H1 (cell line): ENCODE data around the gene PTGIR. TPM values are rescaled to one million over a fixed set of nuclear protein-coding genes. Genes with fewer than 3 reads are reported as not detected.

Source experiments
- CTCF ChIA-PET: fragments of 300-600 bp; sonication (Branson Sonifier 250); formaldehyde crosslinking; loops from one replicate; lab custom pipeline; 2021; ENCODE audit not compliant: partially characterized antibody; lab: Charles Lee
- POLR2A ChIA-PET: fragments of 300-600 bp; sonication (Branson Sonifier 250); formaldehyde crosslinking; loops from one replicate; lab custom pipeline; 2021; ENCODE audit warnings: inconsistent platforms; ENCODE audit not compliant: partially characterized antibody; lab: Charles Lee
- DNase-seq, 2 experiments: peaks; one replicate each; pipeline versions ENCODE4 v3.0.0 to v3.0.0-alpha.2; 2010 to 2022; ENCODE audit warnings: low spot score in 2 of 2, low read depth in 1 of 2, mixed read lengths in 1 of 2
- FAIRE-seq: peaks from 2 replicates; lab custom pipeline; 2011; peaks lifted over from hg19 to GRCh38; lab: Jason Lieb, UNC
- H2AFZ ChIP-seq: 2 replicates; pipeline ENCODE4 v1.8.1; 2012; ENCODE audit warnings: low read length, inconsistent platforms
- H2AK5ac ChIP-seq: 2 replicates; pipeline ENCODE4 v1.6.1; 2013; ENCODE audit warnings: low read depth, low read length
- H2BK120ac ChIP-seq: replicated peaks from 2 replicates; pipeline ENCODE3; 2013; ENCODE audit warnings: low read depth, low read length, inconsistent platforms
- H2BK12ac ChIP-seq: 2 replicates; pipeline ENCODE4 v1.6.1; 2013; ENCODE audit warnings: low read depth, low read length
- H2BK15ac ChIP-seq: 2 replicates; pipeline ENCODE4 v1.6.1; 2013; ENCODE audit warnings: low read length
- H2BK20ac ChIP-seq: 2 replicates; pipeline ENCODE4 v1.6.1; 2013; ENCODE audit warnings: low read length
- H2BK5ac ChIP-seq: 2 replicates; pipeline ENCODE4 v1.6.1; 2013; ENCODE audit warnings: low read depth, low read length
- H3K14ac ChIP-seq: 2 replicates; pipeline ENCODE4 v1.6.1; 2013; ENCODE audit warnings: inconsistent platforms; ENCODE audit not compliant: insufficient read length
- H3K18ac ChIP-seq: 2 replicates; pipeline ENCODE4 v1.6.1; 2013; ENCODE audit warnings: low read length; ENCODE audit errors: extremely low read depth
- H3K23ac ChIP-seq: 2 replicates; pipeline ENCODE4 v1.6.1; 2013; ENCODE audit warnings: inconsistent platforms; ENCODE audit not compliant: insufficient read length
- H3K23me2 ChIP-seq: 2 replicates; pipeline ENCODE4 v1.6.1; 2013; ENCODE audit warnings: low read depth, low read length
- H3K27ac ChIP-seq: 2 replicates; pipeline ENCODE4 v1.6.1; 2011; ENCODE audit warnings: low read depth, low read length, inconsistent platforms
- H3K27me3 ChIP-seq, 4 experiments: replicated peaks in 1 of 4; 1 replicate in 1 of 4; 2 replicates in 3 of 4; pipeline versions ENCODE4 v1.6.1 to v1.8.1; 2011 to 2013; ENCODE audit warnings: low read length in 3 of 4, mild to moderate bottlenecking in 3 of 4, inconsistent platforms in 2 of 4, mixed read lengths in 2 of 4, moderate library complexity in 1 of 4; ENCODE audit not compliant: control insufficient read depth in 3 of 4, insufficient read depth in 3 of 4; ENCODE audit errors: extremely low read depth in 1 of 4
- H3K36me3 ChIP-seq, 4 experiments: 2 replicates each; pipeline versions ENCODE4 v1.6.1 to v1.8.1; 2011 to 2013; ENCODE audit warnings: mild to moderate bottlenecking in 4 of 4, low read length in 3 of 4, moderate library complexity in 2 of 4, control low read depth in 1 of 4, inconsistent platforms in 1 of 4; ENCODE audit not compliant: insufficient read depth in 4 of 4, control insufficient read depth in 2 of 4
- H3K4ac ChIP-seq: replicated peaks from 2 replicates; pipeline ENCODE3; 2013; ENCODE audit warnings: low read length, low read depth, mixed read lengths, inconsistent platforms; ENCODE audit not compliant: insufficient read length
- H3K4me1 ChIP-seq, 4 experiments: replicated peaks in 1 of 4; 1 replicate in 1 of 4; 2 replicates in 3 of 4; pipeline versions ENCODE4 v1.6.1 to v1.8.1; 2011 to 2013; ENCODE audit warnings: low read length in 3 of 4, inconsistent platforms in 2 of 4, mixed read lengths in 1 of 4; ENCODE audit not compliant: insufficient read depth in 4 of 4, control insufficient read depth in 3 of 4
- H3K4me2 ChIP-seq, 2 experiments: 2 replicates each; pipeline versions ENCODE4 v1.6.1 to v1.8.1; 2011 to 2013; ENCODE audit warnings: low read depth in 2 of 2, low read length in 2 of 2, control low read depth in 1 of 2, inconsistent platforms in 1 of 2, mild to moderate bottlenecking in 1 of 2; ENCODE audit not compliant: insufficient read depth in 1 of 2
- H3K4me3 ChIP-seq, 4 experiments: fragments of 200-600, 300-600 bp in 1 of 4; sonication (generic), shearing (Covaris generic), sonication (Bioruptor Twin) in 1 of 4; 2 replicates each; pipeline versions ENCODE4 v1.5.1 to v1.8.1; 2011 to 2016; ENCODE audit warnings: low read length in 4 of 4, low read depth in 3 of 4, control low read depth in 2 of 4, inconsistent platforms in 2 of 4, mild to moderate bottlenecking in 2 of 4, mixed read lengths in 1 of 4, moderate library complexity in 1 of 4; ENCODE audit not compliant: insufficient read depth in 2 of 4; ENCODE audit errors: extremely low read depth in 1 of 4
- H3K56ac ChIP-seq: replicated peaks from 2 replicates; pipeline ENCODE3; 2013; ENCODE audit warnings: low read depth, mild to moderate bottlenecking, mixed read lengths, low read length, inconsistent platforms; ENCODE audit not compliant: insufficient read length
- H3K79me1 ChIP-seq: 2 replicates; pipeline ENCODE4 v1.6.1; 2013; ENCODE audit warnings: low read depth, low read length, control low read depth
- H3K79me2 ChIP-seq, 2 experiments: 2 replicates each; pipeline versions ENCODE4 v1.6.1 to v1.8.1; 2012 to 2013; ENCODE audit warnings: low read length in 2 of 2, mild to moderate bottlenecking in 2 of 2, inconsistent platforms in 1 of 2; ENCODE audit not compliant: insufficient read depth in 2 of 2, control insufficient read depth in 1 of 2
- H3K9ac ChIP-seq, 4 experiments: replicated peaks in 1 of 4; 1 replicate in 1 of 4; 2 replicates in 3 of 4; pipeline versions ENCODE4 v1.6.1 to v1.8.1; 2011 to 2013; ENCODE audit warnings: low read depth in 3 of 4, low read length in 3 of 4, control low read depth in 2 of 4, mild to moderate bottlenecking in 2 of 4, moderate library complexity in 2 of 4, inconsistent platforms in 1 of 4; ENCODE audit errors: extremely low read depth in 1 of 4
- H3K9me3 ChIP-seq, 2 experiments: 2 replicates each; pipeline versions ENCODE4 v1.6.1 to v1.8.1; 2012 to 2013; ENCODE audit warnings: mild to moderate bottlenecking in 2 of 2, moderate library complexity in 2 of 2, control low read depth in 1 of 2, inconsistent platforms in 1 of 2, low read depth in 1 of 2, low read length in 1 of 2, mixed read lengths in 1 of 2; ENCODE audit not compliant: insufficient read depth in 2 of 2
- H4K20me1 ChIP-seq, 2 experiments: replicated peaks in 1 of 2; 2 replicates each; pipeline versions ENCODE3 to v1.8.1; 2011 to 2013; ENCODE audit warnings: inconsistent platforms in 2 of 2, low read length in 2 of 2, mild to moderate bottlenecking in 1 of 2; ENCODE audit not compliant: insufficient read depth in 2 of 2, control insufficient read depth in 1 of 2
- H4K5ac ChIP-seq: 2 replicates; pipeline ENCODE4 v1.6.1; 2013; ENCODE audit warnings: low read length, low read depth, mixed read lengths, inconsistent platforms; ENCODE audit not compliant: insufficient read length
- H4K8ac ChIP-seq: 2 replicates; pipeline ENCODE4 v1.8.0; 2013; ENCODE audit warnings: mild to moderate bottlenecking, moderate library complexity, low read length, inconsistent platforms; ENCODE audit not compliant: insufficient read depth; ENCODE audit errors: extremely low read depth
- H4K91ac ChIP-seq: replicated peaks from 2 replicates; pipeline ENCODE3; 2013; ENCODE audit warnings: low read length, mixed read lengths, inconsistent platforms; ENCODE audit not compliant: insufficient read length
- BACH1 ChIP-seq: IDR thresholded peaks from 2 replicates; pipeline ENCODE4 v1.6.1; 2012; ENCODE audit warnings: low read length, improper control_type of control experiment
- BCL11A ChIP-seq, 2 experiments: IDR thresholded peaks; one replicate each; pipeline ENCODE4 v1.6.1; 2011; ENCODE audit warnings: low read depth in 2 of 2, low read length in 2 of 2, mild to moderate bottlenecking in 2 of 2
- POU5F1 ChIP-seq: IDR thresholded peaks from 2 replicates; pipeline ENCODE4 v1.6.1; 2011; ENCODE audit warnings: low read depth, mild to moderate bottlenecking, low read length, moderate library complexity
- SUZ12 ChIP-seq: fragments of 200-600 bp; sonication (generic); IDR thresholded peaks from 2 replicates; pipeline ENCODE4 v1.6.1; 2012; ENCODE audit warnings: mild to moderate bottlenecking, inconsistent platforms, low read length, moderate library complexity, mixed read lengths
- TAF1 ChIP-seq: IDR thresholded peaks from 2 replicates; pipeline ENCODE4 v1.6.1; 2011; ENCODE audit warnings: mild to moderate bottlenecking, low read depth, low read length
- WGBS, 2 experiments: shearing (Covaris generic) in 1 of 2; methylation state at CpG; one replicate each; pipeline versions ENCODE4 v1.1.6 to v1.1.7; 2013 to 2015; ENCODE audit warnings: low lambda C conversion rate in 2 of 2, mixed read lengths in 2 of 2, inconsistent platforms in 1 of 2, low coverage in 1 of 2, missing lambda C conversion rate in 1 of 2; ENCODE audit not compliant: insufficient replicate concordance in 2 of 2, insufficient coverage in 1 of 2, insufficient read length in 1 of 2; ENCODE audit errors: extremely low coverage in 1 of 2, missing lambda C conversion rate in 1 of 2; 5-methylcytosine and 5-hydroxymethylcytosine counted together
- polyA plus RNA-seq, 7 experiments: library from polyadenylated mRNA; depleted of rRNA in 3 of 7; stranded (reverse) in 5 of 7; unstranded in 2 of 7; fragments of >200 nt in 5 of 7; fragments of 200-250 nt in 2 of 7; gene quantifications; 1 replicate in 5 of 7; 2 replicates in 1 of 7; 4 replicates in 1 of 7; pipeline versions ENCODE4 v1.2.1 to v1.2.3, GENCODE V29; 2011 to 2013; ENCODE audit warnings: missing spikeins in 2 of 7, mixed read lengths in 2 of 7
- total RNA-seq: library from RNA; stranded (reverse); fragmentation: NEBNext Ultra II Directional; extraction: Animal tissue kit (Norgen Biotek cat#: 25700); gene quantifications from 2 replicates; pipeline ENCODE4 v1.2.1, GENCODE V29; 2021
- TF ChIP-seq, protein P1 (sequence below): IDR thresholded peaks from 2 replicates; pipeline ENCODE4 v1.6.1; 2011; ENCODE audit warnings: low read depth, mild to moderate bottlenecking, low read length; ENCODE audit not compliant: insufficient read depth

PTGIR gene
- total and polyA plus RNA-seq, 2 of the 8 experiments (the other 6 are each of a cell fraction or from before 2014, with no cell fraction given): 0.15 TPM; not detected in 1

DNA sequence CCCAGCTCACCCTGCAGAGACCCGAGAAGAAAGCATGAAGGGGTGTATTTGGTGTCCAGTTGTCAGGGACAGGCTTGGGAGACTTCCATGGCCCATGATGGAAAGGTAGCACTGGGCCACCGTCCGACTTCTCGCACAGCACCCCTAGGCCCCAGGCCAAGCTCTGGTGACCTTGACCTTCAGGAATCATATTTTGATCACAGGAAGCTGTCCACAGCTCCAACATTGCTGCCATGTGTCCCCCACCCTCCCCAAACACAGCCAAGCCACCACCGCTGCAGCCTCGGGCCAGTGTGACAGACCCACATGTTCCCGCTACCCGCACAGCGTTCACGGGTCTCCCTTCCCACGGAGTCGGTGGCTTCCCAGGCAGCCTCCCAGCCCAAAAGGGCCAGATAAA lies 842 bp upstream of the PTGIR start:
- H2BK5ac ChIP-seq: no peak overlapping the region
- 82% methylated on average over 12 of the region's 12 CpGs; no CpG with 5 or more reads in 1 of the 2 experiments for WGBS, 2 experiments

More for the DNA sequence above, 842 bp upstream of the PTGIR start:
- ChIA-PET CTCF (interaction anchor here (0.8 to 15.3 kb wide), 6 partner anchors 8 to 95 kb away, joined by 3 to 309 read pairs (median 6); partner anchors contain the start of gene CALM3), POLR2A (interaction anchor here (0.6 to 1.1 kb wide), 3 partner anchors 18 to 243 kb away, joined by 3 to 4 read pairs (median 4); no protein-coding TSS in a partner anchor)
- TF ChIP-seq SUZ12 (no peak), BACH1 (no peak), BCL11A (IDR thresholded peaks at IDR 0.05; ENCODE audit: low read depth in 2 of 2, low read length in 2 of 2) (no peak), POU5F1 (no peak), TAF1 (no peak)
- TF ChIP-seq, protein P1, sequence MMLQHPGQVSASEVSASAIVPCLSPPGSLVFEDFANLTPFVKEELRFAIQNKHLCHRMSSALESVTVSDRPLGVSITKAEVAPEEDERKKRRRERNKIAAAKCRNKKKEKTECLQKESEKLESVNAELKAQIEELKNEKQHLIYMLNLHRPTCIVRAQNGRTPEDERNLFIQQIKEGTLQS: no peak
- peaks cover 0 to 14% (median 6%) of the 10 kb centered on the region in 4 experiments; a peak in 6 of 7 replicates for H3K4me1 ChIP-seq
- H2BK120ac ChIP-seq: no peak overlapping the region
- no peak overlapping the region for H3K4me3 ChIP-seq
- H3K14ac ChIP-seq: no peak overlapping the region
- no peaks in the 10 kb centered on the region for H3K23me2 ChIP-seq
- no peak overlapping the region for H3K27ac ChIP-seq
- H3K9ac ChIP-seq: no peak overlapping the region
- no peaks in the 10 kb centered on the region for H3K79me1 ChIP-seq
- H3K36me3 ChIP-seq: no peaks in the 10 kb centered on the region
- H4K5ac ChIP-seq: no peak overlapping the region
- H3K4ac ChIP-seq: no peak overlapping the region
- no peak overlapping the region for H2BK20ac ChIP-seq
- H3K18ac ChIP-seq: no peak overlapping the region
- no peak overlapping the region for H3K56ac ChIP-seq
- H4K20me1 ChIP-seq: no peaks in the 10 kb centered on the region
- H2AK5ac ChIP-seq: no peak overlapping the region
- H3K9me3 ChIP-seq: no peaks in the 10 kb centered on the region
- H4K8ac ChIP-seq: no peak overlapping the region
- H4K91ac ChIP-seq: no peak overlapping the region
- H3K79me2 ChIP-seq: no peaks in the 10 kb centered on the region
- no peaks in the 10 kb centered on the region for H3K27me3 ChIP-seq
- no peak for FAIRE-seq
- H2BK12ac ChIP-seq: 0 out of 2 replicates have a peak overlapping the region, but pooled peaks have one; percentile 27
- no peak overlapping the region for H2AFZ ChIP-seq
- H3K4me2 ChIP-seq: no peak overlapping the region
- no peak overlapping the region for H3K23ac ChIP-seq
- no peak overlapping the region for H2BK15ac ChIP-seq
- DNase-seq: no peak
